CD14-positive monocyte (primary cell): ENCODE measurements around the gene CCDC85C. TPM values are rescaled to one million over a fixed set of nuclear protein-coding genes. Genes with fewer than 3 reads are reported as not detected.

Experiments
- DNase-seq, 3 donors: peaks; one replicate each; pipeline ENCODE4 v3.0.0-alpha.2; 2011 to 2022
- H2AFZ ChIP-seq: 2 replicates; pipeline ENCODE4 v1.6.0; 2012; ENCODE audit warnings: mild to moderate bottlenecking, low read depth, low read length, inconsistent platforms; ENCODE audit not compliant: insufficient read depth, poor library complexity, severe bottlenecking
- H3K27ac ChIP-seq, 2 donors: 1 replicate in 1 of 2; 2 replicates in 1 of 2; pipeline ENCODE4 v1.5.1; 2012 to 2013; ENCODE audit warnings: low read length in 2 of 2, control low read depth in 1 of 2, inconsistent platforms in 1 of 2, low read depth in 1 of 2, mild to moderate bottlenecking in 1 of 2
- H3K27me3 ChIP-seq, 2 donors: one replicate each; pipeline versions ENCODE4 v1.6.0 to v1.6.1; 2011 to 2013; ENCODE audit warnings: low read length in 2 of 2; ENCODE audit not compliant: control insufficient read depth in 2 of 2, insufficient read depth in 2 of 2
- H3K36me3 ChIP-seq, 2 donors: replicated peaks in 1 of 2; 1 replicate in 1 of 2; 2 replicates in 1 of 2; pipeline versions ENCODE4 v1.5.1 to v1.6.1; 2012 to 2013; ENCODE audit warnings: low read length in 2 of 2, control low read depth in 1 of 2, inconsistent platforms in 1 of 2, mild to moderate bottlenecking in 1 of 2; ENCODE audit not compliant: insufficient read depth in 2 of 2, control insufficient read depth in 1 of 2
- H3K4me1 ChIP-seq, 2 donors: 1 replicate in 1 of 2; 2 replicates in 1 of 2; pipeline versions ENCODE4 v1.5.1 to v1.6.1; 2012 to 2013; ENCODE audit warnings: low read length in 2 of 2, control low read depth in 1 of 2, inconsistent platforms in 1 of 2, mild to moderate bottlenecking in 1 of 2, moderate library complexity in 1 of 2; ENCODE audit not compliant: insufficient read depth in 2 of 2, control insufficient read depth in 1 of 2
- H3K4me2 ChIP-seq: replicated peaks from 2 replicates; pipeline ENCODE3; 2012; ENCODE audit warnings: low read length, moderate library complexity, mild to moderate bottlenecking; ENCODE audit not compliant: poor library complexity, severe bottlenecking; ENCODE audit errors: extremely low read depth
- H3K4me3 ChIP-seq, 3 experiments: fragments of 200-600 bp in 1 of 3; sonication (generic) in 1 of 3; replicated peaks in 1 of 3; 1 replicate in 2 of 3; 2 replicates in 1 of 3; pipeline ENCODE4 v1.5.1; 2011 to 2013; ENCODE audit warnings: low read length in 3 of 3, mild to moderate bottlenecking in 3 of 3, control low read depth in 2 of 3, low read depth in 2 of 3, inconsistent platforms in 1 of 3, moderate library complexity in 1 of 3
- H3K79me2 ChIP-seq: 2 replicates; pipeline ENCODE4 v1.6.0; 2012; ENCODE audit warnings: mild to moderate bottlenecking, control low read depth, inconsistent platforms, low read length, moderate library complexity; ENCODE audit not compliant: insufficient read depth
- H3K9ac ChIP-seq: 2 replicates; pipeline ENCODE4 v1.6.0; 2017; ENCODE audit warnings: low read length, mild to moderate bottlenecking; ENCODE audit not compliant: insufficient read depth, poor library complexity, severe bottlenecking
- H3K9me3 ChIP-seq, 2 donors: replicated peaks in 1 of 2; 1 replicate in 1 of 2; 2 replicates in 1 of 2; pipeline versions ENCODE4 v1.5.1 to v1.6.1; 2012 to 2013; ENCODE audit warnings: low read length in 2 of 2, control low read depth in 1 of 2; ENCODE audit not compliant: control insufficient read depth in 1 of 2, insufficient read depth in 1 of 2
- H4K20me1 ChIP-seq: 2 replicates; pipeline ENCODE4 v1.6.0; 2012; ENCODE audit warnings: mild to moderate bottlenecking, low read length, control low read depth, moderate library complexity; ENCODE audit not compliant: insufficient read depth
- H3K27ac Mint-ChIP-seq, 7 donors: one replicate each; pipeline ENCODE4 v1.8.0; 2020; ENCODE audit warnings: mild to moderate bottlenecking in 7 of 7, mixed read lengths in 7 of 7, moderate library complexity in 6 of 7, inconsistent platforms in 2 of 7
- H3K27me3 Mint-ChIP-seq, 3 donors: one replicate each; pipeline ENCODE4 v1.8.0; 2021 to 2022; ENCODE audit warnings: low read depth in 3 of 3, mild to moderate bottlenecking in 3 of 3, mixed read lengths in 3 of 3, moderate library complexity in 3 of 3, inconsistent platforms in 1 of 3
- H3K36me3 Mint-ChIP-seq, 2 donors: one replicate each; pipeline ENCODE4 v1.8.0; 2020; ENCODE audit warnings: mixed read lengths in 2 of 2, inconsistent platforms in 1 of 2, mild to moderate bottlenecking in 1 of 2
- H3K4me1 Mint-ChIP-seq: one replicate; pipeline ENCODE4 v1.8.0; 2020; ENCODE audit warnings: mild to moderate bottlenecking, mixed read lengths
- H3K4me3 Mint-ChIP-seq, 2 donors: one replicate each; pipeline ENCODE4 v1.8.0; 2020; ENCODE audit warnings: mild to moderate bottlenecking in 2 of 2, mixed read lengths in 2 of 2, moderate library complexity in 1 of 2
- H3K9me3 Mint-ChIP-seq, 7 donors: one replicate each; pipeline ENCODE4 v1.8.0; 2020 to 2022; ENCODE audit warnings: mixed read lengths in 7 of 7, mild to moderate bottlenecking in 6 of 7, moderate library complexity in 6 of 7, inconsistent platforms in 2 of 7
- WGBS: methylation state at CpG from one replicate; pipeline ENCODE4 v1.1.5; 2013; ENCODE audit warnings: missing lambda C conversion rate; ENCODE audit not compliant: insufficient coverage; 5-methylcytosine and 5-hydroxymethylcytosine counted together
- intact Hi-C, 2 donors: fragments of 100-400 bp; cut with micrococcal nuclease; formaldehyde crosslinking; loops; one replicate each; pipeline versions ENCODE4 v1.15.0 to v1.15.1; 2023
- polyA plus RNA-seq, 3 donors: library from polyadenylated mRNA; depleted of rRNA in 1 of 3; unstranded in 2 of 3; stranded (reverse) in 1 of 3; fragments of 300-500 nt in 2 of 3; fragments of >200 nt in 1 of 3; fragmentation: Illumina TruSeq in 2 of 3; gene quantifications; 1 replicate in 2 of 3; 2 replicates in 1 of 3; pipeline ENCODE4 v1.2.3, GENCODE V29; 2012 to 2021
- TF ChIP-seq, protein P1 (sequence below): fragments of 200-600 bp; IDR thresholded peaks from one replicate; pipeline ENCODE4 v1.8.0; 2022; ENCODE audit warnings: antibody characterized with exemption, mild to moderate bottlenecking

CCDC85C gene
- polyA plus RNA-seq, 3 donors, result under 0.01 to 0.03 TPM; not detected in 1

DNA sequence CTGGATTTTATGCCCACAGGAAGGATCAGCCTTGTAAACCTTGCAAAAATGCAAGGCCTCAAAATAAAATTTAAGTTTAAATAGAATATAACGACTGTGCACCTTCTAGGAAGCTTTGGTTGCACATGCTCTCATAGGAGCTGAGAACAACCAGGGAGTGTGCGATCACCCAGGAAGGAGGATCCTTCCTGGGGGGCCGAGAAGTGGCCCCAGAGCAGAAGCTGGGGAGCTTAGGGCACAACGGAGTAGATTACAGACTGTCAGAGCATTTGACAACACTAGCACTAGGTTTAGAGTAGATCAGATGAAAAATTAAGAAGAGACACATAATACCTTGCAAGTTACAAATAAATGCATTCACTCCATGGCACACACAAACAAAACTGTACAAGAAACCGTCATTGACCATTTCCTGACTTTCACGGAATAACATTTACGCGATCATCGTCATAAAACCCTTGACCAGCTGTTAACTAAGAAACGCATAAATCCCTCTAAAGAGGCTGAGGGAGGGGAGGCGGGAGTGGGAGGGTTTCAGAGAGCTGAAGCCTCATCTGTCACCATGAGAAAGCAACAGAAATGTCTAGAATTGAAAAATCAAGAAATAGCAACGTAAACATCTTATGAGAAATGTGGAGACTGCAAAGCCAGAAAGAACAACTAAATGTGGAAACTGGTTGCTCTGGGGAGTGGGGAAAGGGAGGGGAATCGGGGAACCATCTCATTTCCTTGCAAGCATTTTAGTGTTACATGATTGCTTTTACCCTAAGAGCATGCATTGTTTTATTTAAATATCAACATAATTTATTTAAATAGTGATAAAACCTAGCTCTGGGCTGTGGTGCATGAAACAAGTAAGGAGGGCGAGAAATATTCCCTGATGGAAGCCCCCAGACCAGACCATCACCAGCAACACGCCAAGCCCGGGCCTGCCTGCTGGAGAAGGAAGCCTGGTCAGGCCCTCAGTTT is 13.1 kb upstream of the CCDC85C start:
- Mint-ChIP-seq H3K36me3 (no peaks in the 10 kb centered on the region), H3K9me3 (no peaks in the 10 kb centered on the region), H3K4me3 (peak overlapping the region in 1 of 2 donors; percentile 46), H3K27me3 (peaks cover 15 to 31% (median 27%) of the 10 kb centered on the region in 3 donors), H3K4me1 (no peaks in the 10 kb centered on the region), H3K27ac (no peak overlapping the region)
- TF ChIP-seq, protein P1, sequence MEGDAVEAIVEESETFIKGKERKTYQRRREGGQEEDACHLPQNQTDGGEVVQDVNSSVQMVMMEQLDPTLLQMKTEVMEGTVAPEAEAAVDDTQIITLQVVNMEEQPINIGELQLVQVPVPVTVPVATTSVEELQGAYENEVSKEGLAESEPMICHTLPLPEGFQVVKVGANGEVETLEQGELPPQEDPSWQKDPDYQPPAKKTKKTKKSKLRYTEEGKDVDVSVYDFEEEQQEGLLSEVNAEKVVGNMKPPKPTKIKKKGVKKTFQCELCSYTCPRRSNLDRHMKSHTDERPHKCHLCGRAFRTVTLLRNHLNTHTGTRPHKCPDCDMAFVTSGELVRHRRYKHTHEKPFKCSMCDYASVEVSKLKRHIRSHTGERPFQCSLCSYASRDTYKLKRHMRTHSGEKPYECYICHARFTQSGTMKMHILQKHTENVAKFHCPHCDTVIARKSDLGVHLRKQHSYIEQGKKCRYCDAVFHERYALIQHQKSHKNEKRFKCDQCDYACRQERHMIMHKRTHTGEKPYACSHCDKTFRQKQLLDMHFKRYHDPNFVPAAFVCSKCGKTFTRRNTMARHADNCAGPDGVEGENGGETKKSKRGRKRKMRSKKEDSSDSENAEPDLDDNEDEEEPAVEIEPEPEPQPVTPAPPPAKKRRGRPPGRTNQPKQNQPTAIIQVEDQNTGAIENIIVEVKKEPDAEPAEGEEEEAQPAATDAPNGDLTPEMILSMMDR, result no peak
- Histone ChIP-seq H3K27me3 (peaks cover 0 to 24% of the 10 kb centered on the region in 2 donors), H3K4me2 (no peak overlapping the region), H3K9ac (no peak overlapping the region), H3K4me3 (no peak overlapping the region), H3K79me2 (no peaks in the 10 kb centered on the region), H3K27ac (no peak overlapping the region), H3K4me1 (no peaks in the 10 kb centered on the region), H4K20me1 (no peaks in the 10 kb centered on the region), H3K9me3 (no peaks in the 10 kb centered on the region), H3K36me3 (no peaks in the 10 kb centered on the region), H2AFZ (no peak overlapping the region)
- DNase-seq, result no peak
- intact Hi-C loops, result no loop called here
- WGBS, result 76% methylated on average over 4 of the region's 16 CpGs

DNA sequence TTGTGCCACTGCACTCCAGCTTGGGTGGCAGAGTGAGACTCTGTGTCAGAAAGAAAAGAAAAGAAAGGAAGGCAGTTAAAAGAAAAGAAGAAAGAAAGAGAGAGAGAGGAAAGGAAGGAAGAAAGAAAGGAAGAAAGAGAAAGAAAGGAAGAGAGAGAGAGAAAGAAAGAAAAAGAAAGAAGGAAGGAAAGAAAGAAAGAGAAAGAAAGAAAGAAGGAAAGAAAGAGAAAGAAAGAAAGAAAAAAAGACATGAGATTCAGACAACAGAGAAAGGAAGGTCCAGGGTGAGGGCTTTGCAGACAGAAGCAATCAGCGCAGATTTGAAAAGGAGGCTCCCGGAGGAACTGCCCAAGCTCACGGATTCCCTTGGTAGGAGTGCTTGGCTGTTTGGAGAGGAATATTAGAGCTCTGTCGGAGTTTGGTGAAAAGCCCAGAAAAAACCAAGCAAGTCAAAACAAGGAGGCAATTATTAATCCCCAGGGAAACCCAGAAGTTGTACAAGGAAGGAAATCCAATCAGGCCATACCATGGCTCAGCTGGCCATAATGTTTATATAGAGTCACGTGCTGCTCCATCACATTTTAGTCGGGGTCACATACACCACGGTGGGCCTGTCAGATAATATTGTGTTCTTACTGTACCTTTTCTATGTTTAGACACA is 11.6 kb upstream of the CCDC85C start:
- peaks cover 15 to 26% (median 24%) of the 10 kb centered on the region in 3 donors for H3K27me3 Mint-ChIP-seq
- TF ChIP-seq, protein P1, result no peak

More for the DNA sequence above, 11.6 kb upstream of the CCDC85C start:
- Histone ChIP-seq H3K27me3 (peaks cover 0 to 24% of the 10 kb centered on the region in 2 donors), H4K20me1 (no peaks in the 10 kb centered on the region), H3K9me3 (no peaks in the 10 kb centered on the region), H3K4me3 (no peak overlapping the region), H3K79me2 (no peaks in the 10 kb centered on the region), H3K9ac (no peak overlapping the region), H3K4me2 (no peak overlapping the region), H2AFZ (no peak overlapping the region), H3K27ac (no peak overlapping the region), H3K36me3 (no peaks in the 10 kb centered on the region), H3K4me1 (no peaks in the 10 kb centered on the region)
- 27% methylated on average over 3 of the region's 7 CpGs for WGBS
- Mint-ChIP-seq H3K4me1 (no peaks in the 10 kb centered on the region), H3K4me3 (peak overlapping the region in 1 of 2 donors; percentile 47), H3K27ac (no peak overlapping the region), H3K36me3 (no peaks in the 10 kb centered on the region), H3K9me3 (no peaks in the 10 kb centered on the region)
- intact Hi-C loops, result no loop called here
- DNase-seq, result no peak
